ENCODE measurements around the gene RNF114. TPM values are rescaled to one million over a fixed set of nuclear protein-coding genes. Genes with fewer than 3 reads are reported as not detected.
"Not testable (repeated sequence)": the region's sequence is repeated elsewhere in the genome, so short reads cannot be mapped to it uniquely, and the experiment has no call there.

RNF114 gene, protein sequence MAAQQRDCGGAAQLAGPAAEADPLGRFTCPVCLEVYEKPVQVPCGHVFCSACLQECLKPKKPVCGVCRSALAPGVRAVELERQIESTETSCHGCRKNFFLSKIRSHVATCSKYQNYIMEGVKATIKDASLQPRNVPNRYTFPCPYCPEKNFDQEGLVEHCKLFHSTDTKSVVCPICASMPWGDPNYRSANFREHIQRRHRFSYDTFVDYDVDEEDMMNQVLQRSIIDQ
- 10 to 100 TPM; 45.1 to 57.9 (median 45.7) TPM for polyA plus RNA-seq

DNA sequence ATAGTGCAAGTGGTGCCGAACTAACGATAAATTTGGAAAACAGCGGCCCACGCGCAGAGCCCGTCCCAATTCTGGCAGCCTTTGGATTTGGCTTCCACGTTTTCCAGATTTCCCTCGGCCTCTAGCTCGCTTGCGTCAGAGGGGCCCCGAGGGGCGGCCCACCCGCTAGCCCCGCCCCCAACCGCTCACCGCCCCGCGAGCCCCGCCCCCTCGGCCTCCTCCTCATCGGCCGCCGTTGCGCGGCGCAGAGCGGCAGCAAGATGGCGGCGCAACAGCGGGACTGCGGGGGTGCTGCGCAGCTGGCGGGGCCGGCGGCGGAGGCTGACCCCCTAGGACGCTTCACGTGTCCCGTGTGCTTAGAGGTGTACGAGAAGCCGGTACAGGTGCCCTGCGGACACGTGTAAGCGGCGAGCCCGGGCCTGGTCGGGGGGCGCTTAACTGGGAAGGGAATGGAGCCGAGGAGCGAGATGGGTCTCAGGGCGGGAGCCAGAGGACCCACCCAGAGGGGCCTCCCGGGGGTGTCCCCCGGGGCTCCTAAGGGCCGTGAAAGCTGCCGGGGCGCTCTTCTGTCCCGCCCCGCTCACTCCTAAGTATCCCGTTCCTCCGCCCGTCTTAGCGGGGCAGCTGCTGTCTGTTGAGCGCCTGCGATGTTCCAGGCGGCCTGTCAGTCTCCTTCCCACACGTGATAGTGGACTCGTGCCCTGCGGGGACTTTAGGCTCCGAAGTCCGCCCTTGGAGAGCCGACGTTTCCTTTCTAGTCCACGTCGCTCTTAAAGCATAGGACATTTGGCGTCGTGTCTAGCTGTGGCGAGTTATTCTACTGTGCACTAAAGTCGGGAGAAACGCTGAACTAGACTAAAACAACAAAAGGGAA is at the start of gene RNF114:
Gene RNF114, plus strand, starts transcription at position 245 of the 874 bp plus-strand sequence. Its CDS starts 16 bp downstream, at position 261.
- WGBS, 3 donors = 0 to 1% (median 0%) methylated on average over 76 to 79 of the region's 79 CpGs
- H3K27ac ChIP-seq (ENCODE audit: low read depth, low read length) = peak within 1 kb of the TSS; percentile 5

DNA sequence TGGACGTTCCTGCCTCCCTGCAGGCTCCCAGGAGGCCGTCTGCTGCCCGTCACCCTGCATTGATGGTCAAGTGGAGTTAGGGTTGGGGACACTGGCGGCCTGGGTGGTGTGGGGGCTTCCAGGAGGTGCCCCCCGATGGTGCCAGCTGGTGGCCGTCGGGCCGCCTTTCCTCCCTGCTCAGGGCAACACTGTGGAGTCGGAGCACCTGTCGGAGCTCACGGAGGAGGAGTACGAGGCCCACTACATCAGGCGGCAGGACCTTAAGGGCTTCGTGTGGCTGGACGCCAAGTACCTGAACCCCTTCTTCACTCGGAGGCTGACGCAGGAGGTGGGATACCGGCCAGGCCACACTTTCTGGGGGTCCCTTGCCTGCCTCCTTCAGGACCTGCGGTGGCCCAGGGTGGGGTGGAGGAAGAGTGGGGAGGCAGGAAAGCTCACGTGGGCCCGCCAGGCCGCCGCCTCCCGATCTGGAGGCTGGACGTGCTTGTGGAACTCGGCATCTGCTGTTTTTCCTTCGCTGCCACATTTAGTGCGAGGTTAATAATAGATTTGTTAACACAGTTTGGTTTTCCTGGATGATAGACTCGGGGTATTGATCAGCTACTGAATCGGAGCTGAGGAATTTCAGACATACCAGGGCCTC is 49.5 kb upstream of the RNF114 start:
- WGBS, 3 donors = 52 to 86% (median 75%) methylated on average over 30 of the region's 30 CpGs
- no peak overlapping the region for H3K27ac ChIP-seq (ENCODE audit: low read depth, low read length)

- H3K27ac ChIP-seq (ENCODE audit: low read depth, low read length) = no peak overlapping the region
- 76 to 81% (median 77%) methylated on average over 31 to 32 of the region's 32 CpGs for WGBS, 3 donors
Observed at GRCh38 chr20:49887251-49888211, 48.7 kb upstream of the RNF114 start.

GRCh38 chr20:49888212-49889000 is 47.8 kb upstream of the RNF114 start:
- no peak overlapping the region for H3K27ac ChIP-seq (ENCODE audit: low read depth, low read length)
- WGBS, 3 donors = 64 to 77% (median 67%) methylated on average over 18 of the region's 18 CpGs

DNA sequence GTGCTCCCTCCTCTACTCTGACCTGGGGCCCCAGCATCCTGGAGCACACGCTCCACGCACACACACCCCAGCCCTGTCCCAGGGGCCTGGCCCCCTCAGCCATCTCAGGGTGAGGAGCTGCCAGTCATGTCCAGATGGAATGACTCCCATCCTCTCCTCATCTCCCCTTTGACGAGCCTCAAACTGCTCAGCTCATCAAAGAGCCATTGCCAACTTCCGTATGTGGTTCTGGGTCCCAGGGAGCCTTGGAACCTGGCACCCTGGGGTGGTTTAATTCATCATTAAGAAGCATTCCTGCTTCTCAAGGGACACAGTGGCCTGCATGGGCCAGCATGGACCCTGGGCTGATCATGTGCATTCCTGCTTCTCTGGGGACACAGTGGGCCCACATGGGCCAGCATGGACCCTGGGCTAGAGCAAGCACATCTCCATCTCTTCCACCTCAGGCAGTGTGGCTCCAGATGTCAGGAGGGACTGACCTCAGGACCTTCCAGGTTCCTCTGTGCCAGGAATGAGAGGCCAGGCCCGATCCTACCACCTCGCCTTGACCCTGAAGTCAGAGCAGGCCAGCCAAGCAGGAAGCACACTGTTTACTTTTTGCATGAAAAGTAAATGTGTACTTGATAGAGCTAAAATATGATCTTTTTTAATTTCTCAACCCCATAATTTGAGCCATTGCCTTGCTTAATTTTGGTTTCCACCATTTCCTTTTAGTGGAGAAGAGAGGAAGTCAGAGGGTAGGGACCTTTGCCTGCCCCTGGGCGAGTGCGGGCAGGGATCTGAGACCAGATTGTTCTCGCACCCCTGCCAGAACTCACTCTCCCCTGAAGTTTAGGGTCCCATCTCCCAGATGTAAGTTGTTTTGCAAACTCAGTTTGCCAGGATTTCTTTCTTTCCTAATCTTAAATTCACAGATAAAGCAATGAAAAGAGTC is 46.9 kb upstream of the RNF114 start:
- H3K27ac ChIP-seq (ENCODE audit: low read depth, low read length) = no peak overlapping the region
- WGBS, 3 donors = 60 to 63% (median 60%) methylated on average over 9 of the region's 9 CpGs

- WGBS, 3 donors = 40 to 69% (median 67%) methylated on average over 9 of the region's 9 CpGs
- H3K27ac ChIP-seq (ENCODE audit: low read depth, low read length) = no peak overlapping the region
Observed at GRCh38 chr20:49889935-49890333, 46.3 kb upstream of the RNF114 start.

- WGBS, 3 donors = 58 to 71% (median 61%) methylated on average over 20 to 21 of the region's 21 CpGs
- no peak overlapping the region for H3K27ac ChIP-seq (ENCODE audit: low read depth, low read length)
Observed at GRCh38 chr20:49890471-49891361, 45.5 kb upstream of the RNF114 start.

DNA sequence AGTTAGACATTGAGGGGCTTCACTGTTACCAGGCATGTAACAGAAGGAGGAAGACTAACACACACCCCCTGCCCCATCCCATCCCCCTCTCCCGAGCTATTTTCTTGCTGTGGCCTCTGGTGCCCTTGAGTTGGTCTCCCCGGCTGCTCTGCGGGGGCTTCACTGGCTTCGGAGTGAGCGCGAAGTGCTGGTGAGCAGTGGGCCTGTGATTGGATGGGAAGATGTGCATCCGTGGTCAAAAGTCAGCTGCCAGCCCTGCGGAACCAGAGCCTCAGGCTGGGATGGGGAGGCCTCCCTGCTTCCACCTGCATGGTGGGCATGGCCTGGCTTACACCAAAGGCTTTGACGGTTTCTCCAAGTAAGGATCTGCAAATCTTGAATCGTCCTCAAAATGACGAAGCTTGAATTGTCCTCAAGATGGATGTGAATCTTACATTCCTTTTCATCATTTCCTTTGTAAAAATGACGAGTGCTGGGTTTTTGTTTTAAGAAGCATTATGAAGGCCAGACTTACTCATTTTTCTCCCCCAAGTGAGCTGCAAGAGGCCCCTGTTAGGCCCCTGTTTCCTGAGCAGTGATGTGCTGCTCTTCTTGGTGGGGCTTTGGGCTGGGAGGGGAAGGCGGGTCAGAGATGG is 44.6 kb upstream of the RNF114 start:
- no peak overlapping the region for H3K27ac ChIP-seq (ENCODE audit: low read depth, low read length)
- WGBS, 3 donors = 89 to 91% (median 90%) methylated on average over 13 of the region's 13 CpGs

DNA sequence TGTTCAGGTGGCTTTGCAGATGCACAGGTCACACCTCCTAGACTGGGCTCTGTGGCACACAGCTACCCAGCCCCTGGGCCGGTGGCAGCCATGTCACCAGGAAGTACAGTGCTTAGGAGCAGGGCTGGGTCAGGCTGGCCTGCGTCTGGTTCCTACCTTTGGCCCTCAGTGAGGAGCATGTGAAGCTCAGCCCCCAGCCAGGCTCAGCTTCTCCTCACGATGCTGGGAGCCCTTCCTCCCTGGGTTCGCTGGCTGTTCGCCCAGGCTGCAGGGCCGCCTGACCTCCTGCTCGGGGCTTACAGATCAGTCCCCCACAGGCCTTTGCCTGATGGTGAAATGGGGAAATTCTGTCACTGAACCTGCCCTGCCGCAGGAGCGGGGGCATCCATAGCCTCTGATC is 43.9 kb upstream of the RNF114 start:
- H3K27ac ChIP-seq (ENCODE audit: low read depth, low read length) = no peak overlapping the region
- 52 to 87% (median 57%) methylated on average over 8 to 9 of the region's 9 CpGs for WGBS, 3 donors

- H3K27ac ChIP-seq (ENCODE audit: low read depth, low read length) = no peak overlapping the region
Observed at GRCh38 chr20:49892817-49893216, 43.4 kb upstream of the RNF114 start.

GRCh38 chr20:49893242-49894072 is 42.7 kb upstream of the RNF114 start:
- WGBS, 3 donors = 72 to 81% (median 78%) methylated on average over 12 of the region's 12 CpGs
- H3K27ac ChIP-seq (ENCODE audit: low read depth, low read length) = no peak overlapping the region

More at GRCh38 chr20:49892817-49893216, 43.4 kb upstream of the RNF114 start:
- 41 to 54% (median 51%) methylated on average over 11 of the region's 11 CpGs for WGBS, 3 donors

GRCh38 chr20:49894073-49894470 is 42.1 kb upstream of the RNF114 start:
- WGBS, 3 donors = 72 to 89% (median 72%) methylated on average over 6 of the region's 6 CpGs
- no peak overlapping the region for H3K27ac ChIP-seq (ENCODE audit: low read depth, low read length)

GRCh38 chr20:49895474-49896093 is 40.6 kb upstream of the RNF114 start:
- WGBS, 3 donors = 84 to 90% (median 85%) methylated on average over 7 of the region's 7 CpGs
- H3K27ac ChIP-seq (ENCODE audit: low read depth, low read length) = not testable (repeated sequence)

DNA sequence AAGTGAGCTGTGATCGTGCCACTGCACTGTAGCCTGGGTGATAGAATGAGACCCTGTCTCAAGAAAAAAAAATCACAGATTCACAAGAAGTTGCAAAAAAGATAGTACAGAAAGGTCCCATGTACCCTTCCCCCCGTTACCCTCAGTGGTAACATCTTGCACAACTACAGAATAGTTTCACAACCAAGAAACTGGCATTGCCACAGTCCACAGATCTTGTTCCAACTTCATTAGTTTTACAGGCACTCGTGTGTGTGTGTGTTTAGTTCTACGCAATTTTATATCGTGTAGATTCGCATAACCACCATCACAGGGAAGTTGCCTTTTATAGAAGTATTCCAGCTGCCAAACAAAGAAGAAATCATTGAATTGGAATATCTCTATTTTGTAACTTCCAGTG is 40.0 kb upstream of the RNF114 start:
- WGBS, 3 donors = 49 to 84% (median 59%) methylated on average over 6 of the region's 6 CpGs
- H3K27ac ChIP-seq (ENCODE audit: low read depth, low read length) = no peak overlapping the region

All from adipose tissue (tissue), 3 donors.